ENCODE results near the gene KCNS3.

KCNS3 gene

DNA sequence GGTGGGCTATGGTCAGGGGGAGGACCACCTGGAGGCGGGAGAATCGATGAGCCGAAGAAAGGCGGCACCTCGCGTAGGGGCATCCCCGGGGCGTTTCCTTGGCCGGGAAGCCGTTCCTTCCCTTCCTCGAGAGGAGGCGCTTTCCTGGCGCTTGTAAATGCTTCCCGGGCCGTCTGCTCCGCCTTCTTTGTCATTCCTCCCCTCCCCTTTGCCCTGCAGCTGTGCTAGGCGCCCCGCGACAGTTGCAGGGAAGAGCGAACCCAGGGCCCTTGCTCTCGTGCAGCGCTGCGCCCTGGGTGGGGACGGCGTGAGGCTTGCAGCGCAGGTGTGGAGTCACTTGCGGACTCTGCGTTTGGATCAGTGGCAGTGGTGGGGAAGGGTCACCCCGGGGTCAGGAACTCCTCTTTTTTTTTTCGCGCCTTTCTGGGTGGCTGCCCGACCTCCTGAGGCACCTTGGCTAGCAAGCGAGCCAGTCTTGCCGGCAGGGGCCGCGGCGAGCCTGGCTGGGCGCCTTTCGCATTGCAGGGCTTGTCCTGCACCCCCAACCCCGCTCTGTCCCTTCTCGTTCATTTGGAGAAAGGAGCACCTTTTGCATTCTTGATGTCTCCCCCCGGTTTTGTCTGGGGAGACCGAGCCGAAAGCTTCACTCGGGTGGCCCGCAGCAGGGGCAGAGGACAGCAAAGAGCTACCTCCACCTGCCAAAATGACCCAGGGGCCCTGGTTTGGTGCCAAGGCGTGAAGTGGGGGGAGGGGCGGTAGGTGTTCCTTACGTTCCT, 858 bp downstream of the KCNS3 start:
- DNase-seq (ENCODE audit: low read depth in 3 of 3): no peak

DNA sequence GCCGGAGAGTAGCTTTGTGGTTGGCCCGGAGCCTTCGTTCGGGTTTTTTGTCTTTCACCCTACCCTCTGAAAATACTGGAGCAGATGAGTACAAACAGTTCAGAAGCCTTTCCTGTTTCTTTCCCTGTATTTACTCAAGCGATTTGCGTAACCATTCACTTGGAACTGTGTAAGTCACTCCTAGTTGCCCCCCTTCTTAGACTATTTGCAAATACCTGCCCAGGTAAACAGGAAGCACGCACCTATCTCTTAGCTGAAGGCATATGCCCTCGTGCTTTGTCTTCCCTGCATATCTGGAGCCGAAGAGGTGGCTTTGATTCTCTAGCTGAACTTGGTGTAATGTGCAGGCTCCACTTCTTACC, 1.4 kb downstream of the KCNS3 start:
- DNase-seq (ENCODE audit: low read depth in 3 of 3): no peak

DNA sequence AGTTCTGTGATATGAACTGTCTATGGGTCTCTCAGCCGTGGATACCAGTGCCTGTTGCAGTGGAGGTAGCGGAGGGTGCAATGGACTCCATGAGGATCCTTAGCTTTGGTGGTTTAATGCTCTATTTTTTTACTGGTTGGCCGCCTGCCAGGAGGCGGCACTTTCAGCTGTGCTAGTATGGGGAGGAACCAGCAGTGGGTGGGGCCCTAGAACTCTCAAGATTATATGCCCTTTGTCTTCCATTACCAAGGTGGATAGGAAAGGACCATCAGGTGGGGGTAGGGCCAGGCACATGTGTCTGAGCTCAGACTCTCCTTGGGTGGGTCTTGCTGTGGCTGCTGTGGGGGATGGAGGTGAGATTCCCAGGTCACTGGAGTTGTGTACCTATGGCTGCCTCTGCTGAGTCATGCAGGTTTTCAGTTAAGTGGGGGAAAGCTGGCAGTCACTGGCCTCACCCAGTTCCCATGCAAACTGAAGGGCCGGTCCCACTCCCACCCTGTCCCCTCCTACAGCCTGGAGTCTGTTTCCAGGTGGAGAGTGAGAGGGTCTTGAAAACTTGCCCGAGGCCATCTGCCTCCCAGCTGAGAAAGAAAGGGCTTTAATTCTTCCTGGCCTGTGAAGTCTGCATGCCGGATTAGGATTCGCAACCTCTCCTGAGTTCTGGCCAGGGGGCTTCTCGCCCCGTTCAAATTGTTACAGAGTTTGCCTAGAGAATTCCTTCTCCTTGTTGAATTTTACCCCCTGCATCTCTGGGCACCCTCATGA, 14.5 kb downstream of the KCNS3 start:
- no peak for DNase-seq (ENCODE audit: low read depth in 3 of 3)

- no peak for DNase-seq (ENCODE audit: low read depth in 3 of 3)
These were observed 15.5 kb downstream of the KCNS3 start for GRCh38 chr2:17894005-17894404.

DNA sequence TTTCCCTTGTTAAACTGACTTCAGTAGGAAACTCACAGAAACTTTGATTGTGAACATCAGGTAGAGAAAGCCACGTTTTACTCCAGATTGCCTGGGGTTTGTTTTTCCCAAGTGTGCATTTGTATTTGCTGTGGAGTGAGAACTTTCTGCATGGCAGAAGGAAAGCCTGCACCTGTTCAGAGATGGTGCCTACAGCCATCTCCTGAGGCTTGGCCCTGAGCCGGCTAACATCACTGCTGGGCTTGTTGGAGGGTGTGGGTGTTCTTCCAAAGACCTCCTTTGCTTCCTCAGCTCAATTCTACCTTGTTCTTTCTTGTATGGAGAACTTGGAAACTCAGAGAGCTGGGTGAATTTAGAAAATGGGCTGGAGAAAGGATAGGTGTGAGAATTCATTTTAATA, 16.1 kb downstream of the KCNS3 start:
- DNase-seq (ENCODE audit: low read depth in 3 of 3): no peak

DNA sequence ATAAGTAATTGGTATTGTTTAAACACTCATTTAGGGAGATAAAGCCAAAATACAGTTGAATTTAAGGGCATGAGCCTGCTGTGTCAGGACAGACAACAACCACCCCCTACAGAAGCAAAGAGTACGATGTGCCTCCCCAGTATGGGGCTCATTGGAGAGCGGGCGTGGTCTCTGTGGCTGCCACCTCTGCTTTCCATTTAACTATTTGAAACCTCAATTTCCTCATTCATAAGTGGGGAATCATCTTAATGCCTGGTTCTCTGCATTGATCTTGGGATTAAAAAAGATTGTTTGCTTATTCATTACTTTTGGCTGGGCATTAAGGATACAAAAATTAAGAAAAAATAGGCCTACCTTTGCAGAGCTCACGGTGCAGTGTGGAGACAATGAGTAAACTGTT, 21.4 kb downstream of the KCNS3 start:
- DNase-seq (ENCODE audit: low read depth in 3 of 3): no peak

GRCh38 chr2:17901246-17901645, 22.8 kb downstream of the KCNS3 start:
- no peak for DNase-seq (ENCODE audit: low read depth in 3 of 3)

DNA sequence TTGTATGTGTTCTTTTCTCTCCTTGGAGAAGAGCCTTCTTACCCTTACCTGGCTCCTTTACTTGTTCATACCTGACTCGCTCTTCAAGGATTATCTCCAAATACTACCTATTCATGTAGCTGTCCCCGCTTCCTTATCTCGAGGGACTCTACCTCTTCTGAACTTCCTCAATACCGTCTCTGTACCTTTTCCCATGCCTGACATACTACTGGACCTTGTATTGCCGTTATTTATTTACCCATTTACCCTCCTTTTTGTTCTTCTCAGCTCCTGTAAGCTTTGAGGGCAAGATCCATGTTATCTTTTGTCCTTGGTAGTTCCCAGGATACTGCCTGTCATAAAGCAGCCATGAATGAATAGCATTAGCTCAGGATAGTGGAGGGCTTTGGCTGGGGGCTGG, 32.5 kb downstream of the KCNS3 start:
- DNase-seq (ENCODE audit: low read depth in 3 of 3): no peak

DNA sequence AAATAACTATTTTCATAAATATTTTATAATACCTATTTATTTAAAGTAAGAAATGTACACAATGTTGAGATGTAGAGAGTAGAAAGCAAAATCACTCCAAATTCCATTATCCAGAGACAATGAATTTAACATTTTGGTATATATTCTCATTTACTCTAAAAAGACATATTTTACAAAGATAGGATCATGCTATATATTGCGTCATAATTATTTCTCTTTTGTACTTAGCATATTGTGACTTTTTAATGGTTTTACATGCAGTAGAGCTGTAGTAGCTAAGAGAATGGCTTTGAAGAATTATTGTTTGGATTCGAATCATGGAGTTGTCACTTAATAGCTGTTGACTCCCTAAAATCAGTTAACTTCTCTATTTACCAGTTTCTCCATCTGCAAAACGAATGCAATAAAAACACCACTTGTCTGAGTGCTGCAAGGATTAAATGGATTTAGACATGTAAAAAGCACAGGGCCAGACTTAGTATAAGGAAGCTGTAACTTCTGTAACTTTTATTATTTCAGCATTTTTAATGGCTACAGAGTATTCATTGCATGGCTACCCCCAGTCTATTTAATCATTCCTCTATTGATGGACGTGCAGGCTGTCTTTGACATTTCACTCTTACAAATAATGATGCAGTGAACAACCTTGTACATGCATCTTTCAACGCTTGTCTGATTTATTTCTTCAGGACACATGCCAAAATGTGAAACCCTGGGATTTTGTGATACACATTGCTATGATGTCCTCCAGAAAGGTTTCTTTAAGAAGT, 33.2 kb downstream of the KCNS3 start:
- no peak for DNase-seq (ENCODE audit: low read depth in 3 of 3)

GRCh38 chr2:17912266-17912691, 33.8 kb downstream of the KCNS3 start:
- no peak for DNase-seq (ENCODE audit: low read depth in 3 of 3)

DNA sequence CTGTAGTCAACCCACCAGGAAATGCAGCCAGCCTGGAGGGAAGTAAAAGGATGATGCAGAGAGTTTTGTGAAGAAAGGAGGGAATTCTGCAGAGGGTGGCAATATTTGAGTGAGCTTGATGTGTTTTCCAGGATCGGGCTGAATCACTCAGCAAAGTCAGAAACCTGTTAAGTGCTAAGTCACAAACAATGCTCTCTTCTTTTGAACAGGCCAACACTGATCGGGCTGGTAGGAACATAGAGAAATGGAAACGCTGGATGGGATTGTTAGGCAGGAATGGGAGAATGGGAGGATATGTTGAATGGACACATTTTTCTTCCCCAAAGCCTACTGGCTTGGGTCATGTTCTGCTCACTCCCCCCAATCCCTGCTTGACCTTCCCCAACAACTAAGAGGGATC, 36.6 kb downstream of the KCNS3 start:
- no peak for DNase-seq (ENCODE audit: low read depth in 3 of 3)

DNA sequence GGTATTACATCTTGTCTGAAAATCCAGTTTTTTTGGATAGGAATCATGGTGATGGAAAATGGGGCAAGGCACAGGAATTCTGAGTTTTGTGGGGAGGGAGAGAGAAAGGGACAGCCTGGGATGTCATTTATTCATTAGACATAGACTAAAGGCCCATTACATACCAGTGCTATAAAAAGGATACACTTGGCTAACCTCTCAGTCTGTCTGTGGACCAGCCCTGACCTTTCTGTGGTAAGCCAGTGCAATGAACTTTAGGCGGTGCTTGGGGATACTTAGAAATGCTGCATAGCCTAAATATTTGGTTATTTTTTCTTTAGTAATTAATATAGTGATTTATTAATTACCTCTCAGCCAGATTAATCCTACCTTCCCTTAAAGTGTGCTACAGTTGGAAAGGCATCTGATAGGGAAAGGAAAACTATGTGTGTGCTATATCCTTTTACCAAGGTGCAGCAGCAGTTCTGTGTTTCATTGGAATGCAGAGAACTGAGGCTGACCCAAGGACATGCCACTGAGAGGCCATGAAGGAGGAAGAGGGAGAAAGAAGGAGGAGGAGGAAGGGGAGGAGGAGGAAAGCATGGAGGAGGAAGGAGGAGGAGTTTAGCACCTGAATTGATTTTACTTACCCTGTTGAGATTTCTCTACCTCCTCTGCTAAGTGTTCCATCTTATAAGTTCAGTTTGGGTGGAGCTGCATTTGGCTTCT, 37.5 kb downstream of the KCNS3 start:
- DNase-seq (ENCODE audit: low read depth in 3 of 3): no peak

DNA sequence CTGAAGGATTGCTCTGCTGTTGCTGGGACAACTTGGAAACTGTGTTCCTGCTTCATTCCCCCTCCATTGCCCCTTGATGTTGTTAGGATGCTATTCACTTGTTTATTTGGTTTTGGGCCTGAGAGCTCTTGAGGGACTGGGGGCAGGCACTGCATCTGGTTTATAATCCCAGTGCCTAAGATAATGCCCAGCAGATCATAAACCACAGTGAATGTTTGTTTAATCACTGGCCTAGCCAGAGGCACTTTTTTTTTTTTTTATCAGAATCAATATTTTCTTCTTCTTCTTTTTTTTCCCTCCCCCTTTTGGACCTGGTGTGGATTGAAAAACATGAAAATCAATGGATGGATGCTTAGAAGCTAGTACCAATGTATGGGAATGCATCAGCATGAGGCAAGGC, 38.1 kb downstream of the KCNS3 start:
- no peak for DNase-seq (ENCODE audit: low read depth in 3 of 3)

GRCh38 chr2:17918789-17919188, 40.3 kb downstream of the KCNS3 start:
- no peak for DNase-seq (ENCODE audit: low read depth in 3 of 3)

GRCh38 chr2:17930773-17931172, 52.3 kb downstream of the KCNS3 start:
- DNase-seq (ENCODE audit: low read depth in 3 of 3): no peak

- DNase-seq (ENCODE audit: low read depth in 3 of 3): no peak
These were observed 54.8 kb downstream of the KCNS3 start for GRCh38 chr2:17933256-17933655.

- no peak for DNase-seq (ENCODE audit: low read depth in 3 of 3)
These were observed 56.3 kb downstream of the KCNS3 start for GRCh38 chr2:17934721-17935120.

DNA sequence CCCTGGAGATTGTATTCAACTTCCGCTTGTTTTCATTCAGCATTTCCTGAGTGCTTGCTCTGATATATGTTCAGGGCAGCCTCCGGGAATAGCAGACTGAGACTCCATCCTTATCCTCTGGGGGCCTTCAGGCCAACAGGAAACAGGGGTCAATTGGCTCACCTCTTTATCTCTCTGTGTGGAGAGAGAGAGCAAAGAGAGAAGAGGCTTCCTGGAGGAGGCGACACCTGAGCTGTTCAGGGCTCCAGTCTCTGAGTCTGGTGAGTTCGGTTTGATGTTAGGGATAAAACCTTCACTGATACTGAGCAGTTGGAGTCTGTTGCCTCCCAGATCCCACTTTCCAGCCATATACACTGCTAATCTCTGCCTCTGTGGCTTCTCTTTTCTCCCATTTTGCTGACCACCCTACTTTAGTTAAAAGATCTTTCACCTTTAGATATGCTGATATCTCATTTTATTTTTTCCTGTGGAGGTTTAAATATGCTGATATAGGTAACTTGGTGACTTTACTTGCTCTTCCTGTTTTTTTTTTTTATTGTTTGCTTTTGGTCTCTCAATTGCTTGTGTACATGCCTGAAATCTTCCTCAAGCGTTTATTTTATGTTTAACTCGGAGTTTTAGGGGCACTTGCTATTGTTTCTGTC, 56.9 kb downstream of the KCNS3 start:
- DNase-seq (ENCODE audit: low read depth in 3 of 3): no peak

- no peak for DNase-seq (ENCODE audit: low read depth in 3 of 3)
These were observed 58.1 kb downstream of the KCNS3 start for GRCh38 chr2:17936599-17936998.

GRCh38 chr2:17940091-17940630, 61.7 kb downstream of the KCNS3 start:
- DNase-seq (ENCODE audit: low read depth in 3 of 3): no peak

DNA sequence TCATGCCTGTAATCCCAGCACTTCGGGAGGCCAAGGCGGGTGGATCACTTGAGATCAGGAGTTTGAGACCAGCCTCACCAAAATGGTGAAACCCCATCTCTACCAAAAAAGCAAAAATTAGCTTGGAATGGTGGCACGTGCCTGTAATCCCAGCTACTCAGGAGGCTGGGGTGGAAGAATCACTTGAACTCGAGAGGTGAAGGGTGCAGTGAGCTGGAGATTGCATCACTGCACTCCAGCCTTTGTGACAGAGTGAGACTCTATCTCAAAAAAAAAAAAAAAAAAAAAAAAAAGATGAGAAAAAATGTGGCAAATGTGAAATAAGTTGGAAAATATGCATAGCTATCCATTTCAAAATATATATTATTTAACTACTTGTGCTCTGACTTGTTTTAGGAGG, 65.0 kb downstream of the KCNS3 start:
- DNase-seq (ENCODE audit: low read depth in 3 of 3): no peak
